ENCODE results near the gene RNF115. TPM values are rescaled to one million over a fixed set of nuclear protein-coding genes. Genes with fewer than 3 reads are reported as not detected.

Gene RNF115
- total and polyA plus RNA-seq, 2 donors (not counting 1 experiment from before 2014, with no cell fraction given), result 4.6 to 19.8 TPM

GRCh38 chr1:145845144-145845513, 21.2 kb upstream of the RNF115 start:
- Histone ChIP-seq H4K20me1 (ENCODE audit: control insufficient read depth, insufficient read depth, low read length, poor library complexity, severe bottlenecking) (no peaks in the 10 kb centered on the region), H3K27ac (ENCODE audit: low read length in 2 of 2) (peak overlapping the region; percentile 73 to 76), H3K4me3 (ENCODE audit: control extremely low read depth in 1 of 5, extremely low read depth in 1 of 5, insufficient read depth in 1 of 5, low read depth in 2 of 5, low read length in 4 of 5) (peak overlapping the region; percentile 57 to 85 (median 70)), H3K4me1 (ENCODE audit: control insufficient read depth in 2 of 2, insufficient read depth in 2 of 2, low read length in 2 of 2) (peaks cover 18 to 24% of the 10 kb centered on the region in 2 donors), H3K79me2 (ENCODE audit: control insufficient read depth, insufficient read depth, low read length) (no peaks in the 10 kb centered on the region), H2AFZ (ENCODE audit: insufficient read depth, low read depth, low read length, poor library complexity, severe bottlenecking) (peak overlapping the region; percentile 95), H3K9ac (ENCODE audit: low read length) (peak overlapping the region; percentile 78), H3K9me3 (ENCODE audit: control extremely low read depth in 1 of 3, control insufficient read depth in 2 of 3, insufficient read depth in 1 of 3, low read length in 2 of 3) (no peaks in the 10 kb centered on the region), H3K36me3 (replicated peaks in 1 of 2; ENCODE audit: control extremely low read depth in 1 of 2, control insufficient read depth in 1 of 2, extremely low read depth in 1 of 2, insufficient read depth in 2 of 2, low read length in 1 of 2) (peaks cover 18 to 52% of the 10 kb centered on the region in 2 experiments), H3K27me3 (replicated peaks in 1 of 4; ENCODE audit: control extremely low read depth in 1 of 4, control insufficient read depth in 3 of 4, insufficient read depth in 4 of 4, low read length in 3 of 4) (no peaks in the 10 kb centered on the region), H3K4me2 (replicated peaks; ENCODE audit: low read depth, low read length, poor library complexity, severe bottlenecking) (peak overlapping the region; percentile 96)
- Mint-ChIP-seq H3K27me3 (no peaks in the 10 kb centered on the region), H3K27ac (no peak overlapping the region), H3K9me3 (ENCODE audit: insufficient read depth) (no peaks in the 10 kb centered on the region), H3K4me3 (no peak overlapping the region), H3K4me1 (peaks cover 7% of the 10 kb centered on the region)
- WGBS (ENCODE audit: insufficient coverage), result 2% methylated on average over 4 of the region's 4 CpGs
- ATAC-seq (ENCODE audit: low read depth), result peak; percentile 83
- intact Hi-C loops (cut with micrococcal nuclease), result loop anchor here (1.0 to 5.0 kb wide), 6 partner anchors 14 to 168 kb away; partner anchors contain the start of genes ANKRD35, PEX11B, PIAS3 and POLR3C
- CTCF ChIA-PET, result interaction anchor here (0.7 to 6.6 kb wide), 33 partner anchors 10 to 193 kb away, joined by 3 to 148 read pairs (median 7); partner anchors contain the start of genes ANKRD34A, ANKRD35, HJV and ITGA10
- POLR2A ChIA-PET, result interaction anchor here (0.7 to 4.1 kb wide), 9 partner anchors 13 to 190 kb away, joined by 3 to 70 read pairs (median 6); partner anchors contain the start of genes ANKRD34A, ANKRD35, PIAS3 and POLR3C
- DNase-seq, result peak; percentile 90
- TF ChIP-seq EZH2 (IDR thresholded peaks at IDR 0.05; ENCODE audit: borderline replicate concordance, insufficient read depth, low read depth, low read length, poor library complexity, severe bottlenecking) (no peak), CTCF (IDR thresholded peaks at IDR 0.05) (no peak)

- intact Hi-C loops (cut with micrococcal nuclease), result no loop called here
- H3K4me1 ChIP-seq (ENCODE audit: control insufficient read depth in 2 of 2, insufficient read depth in 2 of 2, low read length in 2 of 2), result peaks cover 18 to 24% of the 10 kb centered on the region in 2 donors
- H4K20me1 ChIP-seq (ENCODE audit: control insufficient read depth, insufficient read depth, low read length, poor library complexity, severe bottlenecking), result no peaks in the 10 kb centered on the region
- no peak overlapping the region for H3K4me3 ChIP-seq (ENCODE audit: control extremely low read depth in 1 of 5, extremely low read depth in 1 of 5, insufficient read depth in 1 of 5, low read depth in 2 of 5, low read length in 4 of 5)
- DNase-seq (no peak), ATAC-seq (ENCODE audit: low read depth) (no peak)
- WGBS (ENCODE audit: insufficient coverage), result 100% methylated on average over 1 of the region's 3 CpGs
- H3K4me2 ChIP-seq (replicated peaks; ENCODE audit: low read depth, low read length, poor library complexity, severe bottlenecking), result no peak overlapping the region
- H3K79me2 ChIP-seq (ENCODE audit: control insufficient read depth, insufficient read depth, low read length), result no peaks in the 10 kb centered on the region
- no peaks in the 10 kb centered on the region for H3K9me3 ChIP-seq (ENCODE audit: control extremely low read depth in 1 of 3, control insufficient read depth in 2 of 3, insufficient read depth in 1 of 3, low read length in 2 of 3)
- Mint-ChIP-seq H3K4me3 (no peak overlapping the region), H3K27me3 (no peaks in the 10 kb centered on the region), H3K4me1 (peaks cover 7% of the 10 kb centered on the region), H3K9me3 (ENCODE audit: insufficient read depth) (no peaks in the 10 kb centered on the region), H3K27ac (no peak overlapping the region)
- CTCF ChIA-PET, result interaction anchor here (6.4 to 6.6 kb wide), 3 partner anchors 15 to 135 kb away, joined by 68 to 148 read pairs (median 107); partner anchors contain the start of genes ITGA10 and PIAS3
- H3K9ac ChIP-seq (ENCODE audit: low read length), result no peak overlapping the region
- POLR2A ChIA-PET, result no interaction called here
- no peaks in the 10 kb centered on the region for H3K27me3 ChIP-seq (replicated peaks in 1 of 4; ENCODE audit: control extremely low read depth in 1 of 4, control insufficient read depth in 3 of 4, insufficient read depth in 4 of 4, low read length in 3 of 4)
- H2AFZ ChIP-seq (ENCODE audit: insufficient read depth, low read depth, low read length, poor library complexity, severe bottlenecking), result no peak overlapping the region
- H3K27ac ChIP-seq (ENCODE audit: low read length in 2 of 2), result no peak overlapping the region
- TF ChIP-seq CTCF (IDR thresholded peaks at IDR 0.05), result no peak
- TF ChIP-seq EZH2 (IDR thresholded peaks at IDR 0.05; ENCODE audit: borderline replicate concordance, insufficient read depth, low read depth, low read length, poor library complexity, severe bottlenecking), result no peak
- H3K36me3 ChIP-seq (replicated peaks in 1 of 2; ENCODE audit: control extremely low read depth in 1 of 2, control insufficient read depth in 1 of 2, extremely low read depth in 1 of 2, insufficient read depth in 2 of 2, low read length in 1 of 2), result peaks cover 20 to 57% of the 10 kb centered on the region in 2 experiments
Measured at GRCh38 chr1:145843031-145843430, 19.1 kb upstream of the RNF115 start.
